ENCODE results near the gene NRG2.

GRCh38 chr5:139910036-139910435 lies 133.1 kb downstream of the NRG2 start:
- no peak for TF ChIP-seq CTCF (IDR thresholded peaks at IDR 0.05)
- no peak for TF ChIP-seq POLR2A (IDR thresholded peaks at IDR 0.05)

Data from adrenal gland (tissue), 5 donors.